ENCODE results near the gene CA7.
"Not testable (repeated sequence)": the region's sequence is repeated elsewhere in the genome, so short reads cannot be mapped to it uniquely, and the experiment has no call there.

The CA7 gene

GRCh38 chr16:66895689-66895979, 51.4 kb downstream of the CA7 start:
- no peak overlapping the region for H3K4me3 ChIP-seq (ENCODE audit: low read depth, low read length)
- no peaks in the 10 kb centered on the region for H3K9me3 ChIP-seq (ENCODE audit: control insufficient read depth, insufficient read depth, low read depth, low read length)
- TF ChIP-seq PRDM10 (tag by site-specific recombination; IDR thresholded peaks at IDR 0.05): peak; percentile 58
- no peak for TF ChIP-seq ZNF324 (tag by site-specific recombination; IDR thresholded peaks at IDR 0.05)
- TF ChIP-seq, protein P1, sequence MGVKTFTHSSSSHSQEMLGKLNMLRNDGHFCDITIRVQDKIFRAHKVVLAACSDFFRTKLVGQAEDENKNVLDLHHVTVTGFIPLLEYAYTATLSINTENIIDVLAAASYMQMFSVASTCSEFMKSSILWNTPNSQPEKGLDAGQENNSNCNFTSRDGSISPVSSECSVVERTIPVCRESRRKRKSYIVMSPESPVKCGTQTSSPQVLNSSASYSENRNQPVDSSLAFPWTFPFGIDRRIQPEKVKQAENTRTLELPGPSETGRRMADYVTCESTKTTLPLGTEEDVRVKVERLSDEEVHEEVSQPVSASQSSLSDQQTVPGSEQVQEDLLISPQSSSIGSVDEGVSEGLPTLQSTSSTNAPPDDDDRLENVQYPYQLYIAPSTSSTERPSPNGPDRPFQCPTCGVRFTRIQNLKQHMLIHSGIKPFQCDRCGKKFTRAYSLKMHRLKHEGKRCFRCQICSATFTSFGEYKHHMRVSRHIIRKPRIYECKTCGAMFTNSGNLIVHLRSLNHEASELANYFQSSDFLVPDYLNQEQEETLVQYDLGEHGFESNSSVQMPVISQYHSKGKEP (tag by site-specific recombination; IDR thresholded peaks at IDR 0.05): no peak
- CTCF ChIA-PET: interaction anchor here (0.6 to 17.9 kb wide), 41 partner anchors 10 to 517 kb away, joined by 3 to 268 read pairs (median 5); partner anchors contain the start of genes B3GNT9, CDH16, CES3 and CIAO2B
- POLR2A ChIA-PET: interaction anchor here (1.2 to 1.3 kb wide), 3 partner anchors 9 to 65 kb away, joined by 3 to 11 read pairs (median 3); partner anchors contain the start of gene CES3
- peaks cover 8% of the 10 kb centered on the region; the same call in 1 of the 2 replicates for H3K4me1 ChIP-seq (ENCODE audit: control insufficient read depth, insufficient read depth, low read length)
- peaks cover 0 to 4% of the 10 kb centered on the region in 2 experiments; a peak in 1 of 3 replicates for H3K36me3 ChIP-seq (ENCODE audit: control insufficient read depth in 2 of 2, insufficient read depth in 1 of 2, low read length in 2 of 2)
- H3K27ac ChIP-seq (ENCODE audit: extremely low read depth, low read depth, low read length): no peak overlapping the region

- Histone ChIP-seq H3K9me3 (ENCODE audit: control insufficient read depth, insufficient read depth, low read depth, low read length) (no peaks in the 10 kb centered on the region), H3K27ac (ENCODE audit: extremely low read depth, low read depth, low read length) (no peak overlapping the region), H3K4me1 (ENCODE audit: control insufficient read depth, insufficient read depth, low read length) (peaks cover 8% of the 10 kb centered on the region; the same call in 1 of the 2 replicates), H3K36me3 (ENCODE audit: control insufficient read depth in 2 of 2, insufficient read depth in 1 of 2, low read length in 2 of 2) (peaks cover 0 to 4% of the 10 kb centered on the region in 2 experiments; a peak in 1 of 3 replicates), H3K4me3 (ENCODE audit: low read depth, low read length) (no peak overlapping the region)
- CTCF ChIA-PET: interaction anchor here (0.6 to 17.9 kb wide), 30 partner anchors 10 to 517 kb away, joined by 3 to 268 read pairs (median 6); partner anchors contain the start of genes B3GNT9, CDH16, CES3 and CIAO2B
- POLR2A ChIA-PET: interaction anchor here (1.2 to 1.3 kb wide), 2 partner anchors 9 to 65 kb away, joined by 3 read pairs; partner anchors contain the start of gene CES3
- TF ChIP-seq, protein P2, sequence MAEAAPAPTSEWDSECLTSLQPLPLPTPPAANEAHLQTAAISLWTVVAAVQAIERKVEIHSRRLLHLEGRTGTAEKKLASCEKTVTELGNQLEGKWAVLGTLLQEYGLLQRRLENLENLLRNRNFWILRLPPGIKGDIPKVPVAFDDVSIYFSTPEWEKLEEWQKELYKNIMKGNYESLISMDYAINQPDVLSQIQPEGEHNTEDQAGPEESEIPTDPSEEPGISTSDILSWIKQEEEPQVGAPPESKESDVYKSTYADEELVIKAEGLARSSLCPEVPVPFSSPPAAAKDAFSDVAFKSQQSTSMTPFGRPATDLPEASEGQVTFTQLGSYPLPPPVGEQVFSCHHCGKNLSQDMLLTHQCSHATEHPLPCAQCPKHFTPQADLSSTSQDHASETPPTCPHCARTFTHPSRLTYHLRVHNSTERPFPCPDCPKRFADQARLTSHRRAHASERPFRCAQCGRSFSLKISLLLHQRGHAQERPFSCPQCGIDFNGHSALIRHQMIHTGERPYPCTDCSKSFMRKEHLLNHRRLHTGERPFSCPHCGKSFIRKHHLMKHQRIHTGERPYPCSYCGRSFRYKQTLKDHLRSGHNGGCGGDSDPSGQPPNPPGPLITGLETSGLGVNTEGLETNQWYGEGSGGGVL (tag by site-specific recombination; IDR thresholded peaks at IDR 0.05): no peak
- no peak for TF ChIP-seq ZNF513 (tag by site-specific recombination; IDR thresholded peaks at IDR 0.05)
- no peak for TF ChIP-seq ZNF114 (tag by site-specific recombination; IDR thresholded peaks at IDR 0.05)
- no peak for TF ChIP-seq HOXD13 (CRISPR knock-in tag; IDR thresholded peaks at IDR 0.05; ENCODE audit: borderline replicate concordance)
- no peak for TF ChIP-seq PRDM10 (tag by site-specific recombination; IDR thresholded peaks at IDR 0.05)
Measured at GRCh38 chr16:66895999-66896398, 51.8 kb downstream of the CA7 start.

- H3K4me1 ChIP-seq (ENCODE audit: control insufficient read depth, insufficient read depth, low read length); H3K36me3 ChIP-seq (ENCODE audit: control insufficient read depth in 2 of 2, insufficient read depth in 1 of 2, low read length in 2 of 2); H3K9me3 ChIP-seq (ENCODE audit: control insufficient read depth, insufficient read depth, low read depth, low read length); H3K4me3 ChIP-seq (ENCODE audit: low read depth, low read length); H3K27ac ChIP-seq (ENCODE audit: extremely low read depth, low read depth, low read length): not testable (repeated sequence)
- POLR2A ChIA-PET: interaction anchor here (1.3 kb wide), 1 partner anchor 8 kb away, joined by 3 read pairs; no protein-coding TSS in a partner anchor
- CTCF ChIA-PET: interaction anchor here (0.6 to 17.9 kb wide), 15 partner anchors 9 to 308 kb away, joined by 3 to 268 read pairs (median 6); partner anchors contain the start of genes CDH16, CIAO2B and RRAD
Measured at GRCh38 chr16:66896682-66897081, 52.5 kb downstream of the CA7 start.

Measured in HEK293 (cell line).